SK-N-SH treated with all-trans-retinoic acid at 6 μM for 48 hours (cell line): ENCODE measurements around the gene STK11IP.

Source experiments
- ESRRG ChIP-seq: fragments of 250-450 bp; sonication (Bioruptor Pico); IDR thresholded peaks from 2 replicates; pipeline ENCODE4 v1.6.1; 2021; ENCODE audit warnings: mild to moderate bottlenecking
- ZC3H10 ChIP-seq: fragments of 250-450 bp; sonication (Bioruptor Pico); IDR thresholded peaks from 2 replicates; pipeline ENCODE4 v1.5.1; 2021; ENCODE audit warnings: mild to moderate bottlenecking, moderate library complexity
- ZFP30 ChIP-seq: fragments of 450-650 bp; formaldehyde crosslinking; IDR thresholded peaks from 2 replicates; pipeline ENCODE4 v1.5.0; 2022; ENCODE audit warnings: mild to moderate bottlenecking, moderate library complexity
- TF ChIP-seq, protein P1 (sequence below): fragments of 250-450 bp; sonication (Bioruptor Pico); IDR thresholded peaks from 2 replicates; pipeline ENCODE4 v1.8.0; 2021; ENCODE audit warnings: low read depth, mild to moderate bottlenecking, moderate library complexity, borderline replicate concordance
- TF ChIP-seq, protein P2 (sequence below): fragments of 250-450 bp; sonication (Bioruptor Pico); IDR thresholded peaks from 2 replicates; pipeline ENCODE4 v1.5.1; 2020; ENCODE audit warnings: low read depth, mild to moderate bottlenecking, moderate library complexity

GRCh38 chr2:219573166-219573565, 24.5 kb upstream of the STK11IP start:
- TF ChIP-seq ZFP30 (CRISPR knock-in tag), result no peak
- TF ChIP-seq, protein P1, sequence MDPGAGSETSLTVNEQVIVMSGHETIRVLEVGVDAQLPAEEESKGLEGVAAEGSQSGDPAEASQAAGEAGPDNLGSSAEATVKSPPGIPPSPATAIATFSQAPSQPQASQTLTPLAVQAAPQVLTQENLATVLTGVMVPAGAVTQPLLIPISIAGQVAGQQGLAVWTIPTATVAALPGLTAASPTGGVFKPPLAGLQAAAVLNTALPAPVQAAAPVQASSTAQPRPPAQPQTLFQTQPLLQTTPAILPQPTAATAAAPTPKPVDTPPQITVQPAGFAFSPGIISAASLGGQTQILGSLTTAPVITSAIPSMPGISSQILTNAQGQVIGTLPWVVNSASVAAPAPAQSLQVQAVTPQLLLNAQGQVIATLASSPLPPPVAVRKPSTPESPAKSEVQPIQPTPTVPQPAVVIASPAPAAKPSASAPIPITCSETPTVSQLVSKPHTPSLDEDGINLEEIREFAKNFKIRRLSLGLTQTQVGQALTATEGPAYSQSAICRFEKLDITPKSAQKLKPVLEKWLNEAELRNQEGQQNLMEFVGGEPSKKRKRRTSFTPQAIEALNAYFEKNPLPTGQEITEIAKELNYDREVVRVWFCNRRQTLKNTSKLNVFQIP (CRISPR knock-in tag), result no peak
- TF ChIP-seq ESRRG, result no peak
- TF ChIP-seq, protein P2, sequence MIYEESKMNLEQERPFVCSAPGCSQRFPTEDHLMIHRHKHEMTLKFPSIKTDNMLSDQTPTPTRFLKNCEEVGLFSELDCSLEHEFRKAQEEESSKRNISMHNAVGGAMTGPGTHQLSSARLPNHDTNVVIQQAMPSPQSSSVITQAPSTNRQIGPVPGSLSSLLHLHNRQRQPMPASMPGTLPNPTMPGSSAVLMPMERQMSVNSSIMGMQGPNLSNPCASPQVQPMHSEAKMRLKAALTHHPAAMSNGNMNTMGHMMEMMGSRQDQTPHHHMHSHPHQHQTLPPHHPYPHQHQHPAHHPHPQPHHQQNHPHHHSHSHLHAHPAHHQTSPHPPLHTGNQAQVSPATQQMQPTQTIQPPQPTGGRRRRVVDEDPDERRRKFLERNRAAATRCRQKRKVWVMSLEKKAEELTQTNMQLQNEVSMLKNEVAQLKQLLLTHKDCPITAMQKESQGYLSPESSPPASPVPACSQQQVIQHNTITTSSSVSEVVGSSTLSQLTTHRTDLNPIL (CRISPR knock-in tag), result no peak
- no peak for TF ChIP-seq ZC3H10 (CRISPR knock-in tag)
